K562 (cell line): ENCODE results near the gene SOX18. TPM values are rescaled to one million over a fixed set of nuclear protein-coding genes. Genes with fewer than 3 reads are reported as not detected.

Experiments used
- CBFA2T3 ChIP-seq: fragments of 450-650 bp; IDR thresholded peaks from 2 replicates; pipeline ENCODE4 v1.6.1; 2017
- ELF4 ChIP-seq: fragments of 450-650 bp; formaldehyde crosslinking; IDR thresholded peaks from 2 replicates; pipeline ENCODE4 v1.4.0; 2022; ENCODE audit warnings: missing genetic modification characterization
- ETV6 ChIP-seq, 3 experiments: fragments of 150-350 bp in 1 of 3; sonication (generic) in 1 of 3; formaldehyde crosslinking in 1 of 3; IDR thresholded peaks; 2 replicates each; pipeline versions ENCODE4 v1.6.1 to v1.8.0; 2014 to 2022; ENCODE audit warnings: borderline replicate concordance in 2 of 3, low read depth in 2 of 3, antibody characterized with exemption in 1 of 3, low read length in 1 of 3, mild to moderate bottlenecking in 1 of 3, missing genetic modification reagents in 1 of 3
- FIP1L1 ChIP-seq: fragments of 200-400 bp; formaldehyde crosslinking; IDR thresholded peaks from 2 replicates; pipeline ENCODE4 v1.6.1; 2018; ENCODE audit warnings: mild to moderate bottlenecking, low read depth, low read length; ENCODE audit not compliant: poor library complexity, severe bottlenecking
- HIVEP1 ChIP-seq: fragments of 250-450 bp; sonication (Bioruptor Pico); IDR thresholded peaks from 2 replicates; pipeline ENCODE4 v1.4.0; 2020; ENCODE audit warnings: mild to moderate bottlenecking
- HMG20A ChIP-seq: fragments of 450-650 bp; formaldehyde crosslinking; conservative IDR thresholded peaks from 2 replicates; pipeline ENCODE4 v1.4.0; 2020; ENCODE audit warnings: mild to moderate bottlenecking, mixed read lengths
- JUN ChIP-seq, 2 experiments: sonication (generic) in 1 of 2; formaldehyde crosslinking in 1 of 2; IDR thresholded peaks; 2 replicates each; pipeline versions ENCODE4 v1.6.1 to v1.8.0; 2012 to 2022; ENCODE audit warnings: borderline replicate concordance in 2 of 2, mild to moderate bottlenecking in 2 of 2, improper control_type of control experiment in 1 of 2, low read depth in 1 of 2, low read length in 1 of 2, missing genetic modification reagents in 1 of 2
- JUNB ChIP-seq: fragments of 450-650 bp; formaldehyde crosslinking; conservative IDR thresholded peaks from 2 replicates; pipeline ENCODE4 v1.4.0; 2020; ENCODE audit warnings: mild to moderate bottlenecking
- PURB ChIP-seq: sonication (generic); formaldehyde crosslinking; IDR thresholded peaks from 2 replicates; pipeline ENCODE4 v1.9.0; 2021; ENCODE audit warnings: low read depth, mild to moderate bottlenecking, missing genetic modification reagents
- RBM25 ChIP-seq: fragments of 200-400 bp; formaldehyde crosslinking; IDR thresholded peaks from 2 replicates; pipeline ENCODE4 v1.6.1; 2018; ENCODE audit warnings: low read length, low read depth, moderate library complexity; ENCODE audit not compliant: severe bottlenecking
- RFX7 ChIP-seq: fragments of 250-450 bp; sonication (Bioruptor Pico); IDR thresholded peaks from 2 replicates; pipeline ENCODE4 v1.5.1; 2021; ENCODE audit warnings: mild to moderate bottlenecking
- SIN3A ChIP-seq, 2 experiments: fragments of 150-350 bp in 1 of 2; IDR thresholded peaks; 2 replicates each; pipeline ENCODE4 v1.6.1; 2011 to 2016; ENCODE audit warnings: borderline replicate concordance in 2 of 2, low read depth in 2 of 2, low read length in 2 of 2, mild to moderate bottlenecking in 2 of 2, moderate library complexity in 2 of 2; ENCODE audit not compliant: control insufficient read depth in 1 of 2
- SMARCA4 ChIP-seq: fragments of 450-650 bp; IDR thresholded peaks from 2 replicates; pipeline ENCODE4 v1.6.1; 2016
- SPI1 ChIP-seq: IDR thresholded peaks from 2 replicates; pipeline ENCODE4 v1.6.1; 2011; ENCODE audit warnings: low read depth, low read length, control low read depth, borderline replicate concordance
- TRIM24 ChIP-seq, 2 experiments: fragments of 450-650 bp; IDR thresholded peaks; 2 replicates each; pipeline ENCODE4 v1.6.1; 2016
- ZC3H8 ChIP-seq: fragments of 450-650 bp; IDR thresholded peaks from 2 replicates; pipeline ENCODE4 v1.6.1; 2017
- ZFP36 ChIP-seq: fragments of 150-350 bp; IDR thresholded peaks from 2 replicates; pipeline ENCODE4 v1.6.1; 2018; ENCODE audit warnings: low read length, low read depth; ENCODE audit not compliant: partially characterized antibody
- ZNF143 ChIP-seq: sonication (generic); formaldehyde crosslinking; IDR thresholded peaks from 2 replicates; pipeline ENCODE4 v1.9.0; 2022; ENCODE audit warnings: mild to moderate bottlenecking, missing genetic modification reagents
- ZNF274 ChIP-seq: IDR thresholded peaks from 2 replicates; pipeline ENCODE4 v1.6.1; 2011; ENCODE audit warnings: low read depth, mild to moderate bottlenecking, low read length, moderate library complexity, borderline replicate concordance
- polyA plus RNA-seq, 8 experiments: library from polyadenylated mRNA; depleted of rRNA in 4 of 8; stranded (reverse) in 5 of 8; unstranded in 3 of 8; fragments of >200 nt; fragmentation: Nextera tagmentation in 2 of 8; fragmentation: Illumina TruSeq in 1 of 8; extraction: Ambion mirVana in 2 of 8; extraction: Trizol in 1 of 8; gene quantifications; 2 replicates each; pipeline versions ENCODE4 v1.2.1 to v1.2.3, GENCODE V29; 2011 to 2014; ENCODE audit warnings: inconsistent platforms in 1 of 8, missing spikeins in 1 of 8
- total RNA-seq, 7 experiments: library from RNA; depleted of rRNA in 6 of 7; stranded (reverse); fragments of >200 nt in 6 of 7; fragmentation: Illumina TruSeq in 2 of 7; extraction: Trizol in 2 of 7; gene quantifications; 2 replicates each; pipeline versions ENCODE4 v1.2.1 to v1.2.3, GENCODE V29; 2011 to 2021; ENCODE audit warnings: low replicate concordance in 1 of 7
- TF ChIP-seq, protein P1 (sequence below): sonication (generic); formaldehyde crosslinking; IDR thresholded peaks from 2 replicates; pipeline ENCODE4 v1.8.0; 2022; ENCODE audit warnings: mild to moderate bottlenecking, missing genetic modification reagents
- TF ChIP-seq, protein P2 (sequence below): fragments of 250-450 bp; sonication (Bioruptor Pico); IDR thresholded peaks from 2 replicates; pipeline ENCODE4 v1.9.0; 2021; ENCODE audit warnings: mild to moderate bottlenecking, inconsistent platforms
- TF ChIP-seq, protein P3 (sequence below): fragments of 250-450 bp; sonication (Bioruptor Pico); IDR thresholded peaks from 2 replicates; pipeline ENCODE4 v1.5.0; 2020; ENCODE audit warnings: mild to moderate bottlenecking, borderline replicate concordance

The SOX18 gene
- total and polyA plus RNA-seq, 9 of the 15 experiments (the other 6 are each of a cell fraction or from before 2014, with no cell fraction given), result 0.15 to 19.8 (median 0.33) TPM

DNA sequence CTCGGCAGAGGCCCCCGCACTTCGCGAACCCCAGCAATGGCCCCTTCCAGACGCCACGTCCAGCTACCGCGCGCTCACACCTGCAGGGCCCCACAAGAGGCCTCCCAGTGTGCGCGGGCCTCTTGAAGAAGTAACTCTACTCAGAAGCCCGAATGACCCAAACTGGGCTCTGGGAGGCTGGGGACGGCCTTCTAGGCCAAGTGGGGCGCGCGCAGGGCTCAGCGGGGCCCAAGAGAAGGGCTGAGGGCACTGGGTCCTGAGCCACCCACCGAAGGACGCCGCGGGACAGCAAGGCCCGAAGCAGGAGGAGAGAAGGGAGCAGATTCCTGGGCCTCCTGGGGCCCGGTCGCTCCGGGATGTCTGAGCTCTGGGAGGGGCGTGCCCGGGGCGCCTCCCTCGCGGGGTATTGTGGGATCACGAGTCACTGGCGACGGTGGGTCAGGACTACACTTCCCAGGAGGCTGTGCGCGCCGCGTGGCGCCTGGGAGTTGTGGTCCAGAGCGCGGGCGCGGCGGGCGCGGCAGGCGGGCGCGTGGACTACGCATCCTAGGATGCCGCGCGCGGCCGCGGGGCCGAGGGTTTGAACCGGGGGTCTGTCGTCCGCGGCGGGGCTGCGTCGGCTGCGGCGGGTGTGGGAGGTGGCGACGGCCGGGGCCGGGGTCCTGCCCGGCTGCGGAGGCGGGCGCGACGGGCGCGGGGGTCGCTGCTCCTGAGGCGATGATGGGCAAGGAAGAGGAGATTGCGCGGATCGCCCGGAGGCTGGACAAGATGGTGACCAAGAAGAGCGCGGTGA lies 13.4 kb upstream of the SOX18 start, which contains the start of gene TCEA2 (continued):
- TF ChIP-seq, protein P1, sequence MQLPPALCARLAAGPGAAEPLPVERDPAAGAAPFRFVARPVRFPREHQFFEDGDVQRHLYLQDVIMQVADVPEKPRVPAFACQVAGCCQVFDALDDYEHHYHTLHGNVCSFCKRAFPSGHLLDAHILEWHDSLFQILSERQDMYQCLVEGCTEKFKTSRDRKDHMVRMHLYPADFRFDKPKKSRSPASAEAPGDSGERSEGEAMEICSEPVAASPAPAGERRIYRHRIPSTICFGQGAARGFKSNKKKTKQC (CRISPR knock-in tag), result no peak
- TF ChIP-seq RBM25 (no peak), RFX7 (CRISPR knock-in tag) (no peak), PURB (CRISPR knock-in tag) (no peak), ZFP36 (no peak), ELF4 (CRISPR knock-in tag) (peak; percentile 56; the same call in 1 of the 2 replicates), HMG20A (CRISPR knock-in tag) (no peak), SMARCA4 (no peak), ETV6 (IDR thresholded peaks at IDR 0.05; ENCODE audit: borderline replicate concordance in 1 of 2, low read depth in 2 of 2, low read length in 1 of 2) (no peak), ETV6 (CRISPR knock-in tag; IDR thresholded peaks at IDR 0.05; ENCODE audit: borderline replicate concordance) (no peak), CBFA2T3 (no peak), TRIM24 (IDR thresholded peaks at IDR 0.05) (no peak), JUNB (CRISPR knock-in tag) (no peak), SPI1 (no peak), JUN (IDR thresholded peaks at IDR 0.05; ENCODE audit: borderline replicate concordance, low read depth, low read length) (0 out of 2 replicates have a peak, but pooled peaks have one; percentile 23), JUN (CRISPR knock-in tag; IDR thresholded peaks at IDR 0.05; ENCODE audit: borderline replicate concordance) (no peak), ZNF143 (peak; percentile 94), SIN3A (IDR thresholded peaks at IDR 0.05; ENCODE audit: borderline replicate concordance in 2 of 2, control insufficient read depth in 1 of 2, low read depth in 2 of 2, low read length in 2 of 2) (peak in 1 of 2 experiments; percentile 68; a peak in 2 of 4 replicates), FIP1L1 (peak; percentile 20), HIVEP1 (CRISPR knock-in tag) (no peak), ZC3H8 (no peak), ZNF274 (no peak)
- TF ChIP-seq, protein P2, sequence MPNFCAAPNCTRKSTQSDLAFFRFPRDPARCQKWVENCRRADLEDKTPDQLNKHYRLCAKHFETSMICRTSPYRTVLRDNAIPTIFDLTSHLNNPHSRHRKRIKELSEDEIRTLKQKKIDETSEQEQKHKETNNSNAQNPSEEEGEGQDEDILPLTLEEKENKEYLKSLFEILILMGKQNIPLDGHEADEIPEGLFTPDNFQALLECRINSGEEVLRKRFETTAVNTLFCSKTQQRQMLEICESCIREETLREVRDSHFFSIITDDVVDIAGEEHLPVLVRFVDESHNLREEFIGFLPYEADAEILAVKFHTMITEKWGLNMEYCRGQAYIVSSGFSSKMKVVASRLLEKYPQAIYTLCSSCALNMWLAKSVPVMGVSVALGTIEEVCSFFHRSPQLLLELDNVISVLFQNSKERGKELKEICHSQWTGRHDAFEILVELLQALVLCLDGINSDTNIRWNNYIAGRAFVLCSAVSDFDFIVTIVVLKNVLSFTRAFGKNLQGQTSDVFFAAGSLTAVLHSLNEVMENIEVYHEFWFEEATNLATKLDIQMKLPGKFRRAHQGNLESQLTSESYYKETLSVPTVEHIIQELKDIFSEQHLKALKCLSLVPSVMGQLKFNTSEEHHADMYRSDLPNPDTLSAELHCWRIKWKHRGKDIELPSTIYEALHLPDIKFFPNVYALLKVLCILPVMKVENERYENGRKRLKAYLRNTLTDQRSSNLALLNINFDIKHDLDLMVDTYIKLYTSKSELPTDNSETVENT (CRISPR knock-in tag), result 0 out of 2 replicates have a peak, but pooled peaks have one; percentile 1
- TF ChIP-seq, protein P3, sequence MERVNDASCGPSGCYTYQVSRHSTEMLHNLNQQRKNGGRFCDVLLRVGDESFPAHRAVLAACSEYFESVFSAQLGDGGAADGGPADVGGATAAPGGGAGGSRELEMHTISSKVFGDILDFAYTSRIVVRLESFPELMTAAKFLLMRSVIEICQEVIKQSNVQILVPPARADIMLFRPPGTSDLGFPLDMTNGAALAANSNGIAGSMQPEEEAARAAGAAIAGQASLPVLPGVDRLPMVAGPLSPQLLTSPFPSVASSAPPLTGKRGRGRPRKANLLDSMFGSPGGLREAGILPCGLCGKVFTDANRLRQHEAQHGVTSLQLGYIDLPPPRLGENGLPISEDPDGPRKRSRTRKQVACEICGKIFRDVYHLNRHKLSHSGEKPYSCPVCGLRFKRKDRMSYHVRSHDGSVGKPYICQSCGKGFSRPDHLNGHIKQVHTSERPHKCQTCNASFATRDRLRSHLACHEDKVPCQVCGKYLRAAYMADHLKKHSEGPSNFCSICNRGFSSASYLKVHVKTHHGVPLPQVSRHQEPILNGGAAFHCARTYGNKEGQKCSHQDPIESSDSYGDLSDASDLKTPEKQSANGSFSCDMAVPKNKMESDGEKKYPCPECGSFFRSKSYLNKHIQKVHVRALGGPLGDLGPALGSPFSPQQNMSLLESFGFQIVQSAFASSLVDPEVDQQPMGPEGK (CRISPR knock-in tag), result no peak
